Epidermal melanocyte (primary cell): ENCODE measurements around the gene RIF1.
"Not testable (repeated sequence)": the region's sequence is repeated elsewhere in the genome, so short reads cannot be mapped to it uniquely, and the experiment has no call there.

ENCODE experiments used
- DNase-seq: peaks from one replicate; pipeline ENCODE4 v3.0.0; 2011; ENCODE audit warnings: low spot score; ENCODE audit not compliant: insufficient read length

The RIF1 gene

GRCh38 chr2:151421681-151422080 is 12.0 kb downstream of the RIF1 start:
- not testable (repeated sequence) for DNase-seq

- DNase-seq = no peak
These were observed 13.3 kb downstream of the RIF1 start for GRCh38 chr2:151422917-151423439.

- no peak for DNase-seq
These were observed 14.1 kb downstream of the RIF1 start for GRCh38 chr2:151423760-151424159.

- DNase-seq = no peak
These were observed 27.9 kb downstream of the RIF1 start for GRCh38 chr2:151437630-151438029.

GRCh38 chr2:151438506-151438905 is 28.8 kb downstream of the RIF1 start:
- DNase-seq = no peak

- DNase-seq = no peak
These were observed 29.4 kb downstream of the RIF1 start for GRCh38 chr2:151439127-151439526.

GRCh38 chr2:151459358-151459757 is 49.7 kb downstream of the RIF1 start:
- DNase-seq = no peak

- no peak for DNase-seq
These were observed 56.1 kb downstream of the RIF1 start for GRCh38 chr2:151465771-151466170.

- no peak for DNase-seq
These were observed 60.9 kb downstream of the RIF1 start for GRCh38 chr2:151470556-151470955.

- no peak for DNase-seq
These were observed 63.3 kb downstream of the RIF1 start for GRCh38 chr2:151472966-151473365.

- DNase-seq = no peak
These were observed 65.4 kb downstream of the RIF1 start for GRCh38 chr2:151475071-151475470.

GRCh38 chr2:151476287-151476686 is 66.6 kb downstream of the RIF1 start:
- DNase-seq = no peak

GRCh38 chr2:151478011-151478410 is 68.3 kb downstream of the RIF1 start:
- DNase-seq = no peak

GRCh38 chr2:151481744-151482143 is 72.0 kb downstream of the RIF1 start:
- DNase-seq = no peak

GRCh38 chr2:151482171-151482725 is 72.5 kb downstream of the RIF1 start:
- no peak for DNase-seq

GRCh38 chr2:151483546-151483945 is 73.8 kb downstream of the RIF1 start:
- no peak for DNase-seq

GRCh38 chr2:151484100-151484499 is 74.4 kb downstream of the RIF1 start:
- DNase-seq = no peak

- no peak for DNase-seq
These were observed 76.4 kb downstream of the RIF1 start for GRCh38 chr2:151486053-151486452.

- no peak for DNase-seq
These were observed 80.6 kb downstream of the RIF1 start for GRCh38 chr2:151490276-151490675.

GRCh38 chr2:151491496-151491895 is 81.8 kb downstream of the RIF1 start:
- no peak for DNase-seq

- no peak for DNase-seq
These were observed 88.5 kb downstream of the RIF1 start for GRCh38 chr2:151498178-151498577.

GRCh38 chr2:151506170-151506569 is 96.5 kb downstream of the RIF1 start:
- DNase-seq = no peak

- DNase-seq = no peak
These were observed 98.8 kb downstream of the RIF1 start for GRCh38 chr2:151508519-151508918.

GRCh38 chr2:151518802-151519201 is 109.1 kb downstream of the RIF1 start:
- DNase-seq = no peak
